HG03520 (cell line): ENCODE measurements around the gene NXPE3.
"Not testable (repeated sequence)": the region's sequence is repeated elsewhere in the genome, so short reads cannot be mapped to it uniquely, and the experiment has no call there.

Experiments
- ATAC-seq: cut with Tn5 transposase; IDR thresholded peaks from one replicate; pipeline ENCODE4 v1.9.1; 2021; ENCODE audit warnings: mild to moderate bottlenecking, moderate library complexity; ENCODE audit not compliant: unreplicated experiment

Gene NXPE3

GRCh38 chr3:101779047-101779821 is at the start of gene NXPE3:
Gene NXPE3, plus strand, starts transcription at chr3:101779211. Its CDS starts 6,386 bp downstream, at chr3:101785597.
- ATAC-seq: peak; percentile 92

- ATAC-seq: no peak
Measured at GRCh38 chr3:101729586-101729985, 49.4 kb upstream of the NXPE3 start.

- no peak for ATAC-seq
Measured at GRCh38 chr3:101730839-101731238, 48.2 kb upstream of the NXPE3 start.

- no peak for ATAC-seq
Measured at GRCh38 chr3:101732240-101732641, 46.8 kb upstream of the NXPE3 start.

- no peak for ATAC-seq
Measured at GRCh38 chr3:101735833-101736232, 43.2 kb upstream of the NXPE3 start.

GRCh38 chr3:101741914-101742313 is 37.1 kb upstream of the NXPE3 start:
- not testable (repeated sequence) for ATAC-seq

- ATAC-seq: no peak
Measured at GRCh38 chr3:101744811-101745210, 34.2 kb upstream of the NXPE3 start.

- not testable (repeated sequence) for ATAC-seq
Measured at GRCh38 chr3:101745934-101746333, 33.1 kb upstream of the NXPE3 start.

GRCh38 chr3:101753386-101754113 is 25.5 kb upstream of the NXPE3 start:
- not testable (repeated sequence) for ATAC-seq

- no peak for ATAC-seq
Measured at GRCh38 chr3:101758224-101758623, 20.8 kb upstream of the NXPE3 start.

GRCh38 chr3:101762041-101762646 is 16.9 kb upstream of the NXPE3 start:
- ATAC-seq: no peak

- ATAC-seq: not testable (repeated sequence)
Measured at GRCh38 chr3:101777745-101778281, 1.2 kb upstream of the NXPE3 start.

- no peak for ATAC-seq
Measured at GRCh38 chr3:101778385-101779046, 495 bp upstream of the NXPE3 start.

GRCh38 chr3:101779822-101780381 is 891 bp downstream of the NXPE3 start:
- ATAC-seq: peak; percentile 32

- no peak for ATAC-seq
Measured at GRCh38 chr3:101780661-101781060, 1.6 kb downstream of the NXPE3 start.

- ATAC-seq: no peak
Measured at GRCh38 chr3:101781166-101781565, 2.2 kb downstream of the NXPE3 start.

GRCh38 chr3:101784855-101785613 is 6.0 kb downstream of the NXPE3 start:
- no peak for ATAC-seq

GRCh38 chr3:101791778-101792177 is 12.8 kb downstream of the NXPE3 start:
- ATAC-seq: peak; percentile 97

GRCh38 chr3:101796077-101796680 is 17.2 kb downstream of the NXPE3 start:
- no peak for ATAC-seq
